Cardiac muscle cell (in vitro differentiated cells and primary cell): ENCODE data around the gene CHRNA3. TPM values are rescaled to one million over a fixed set of nuclear protein-coding genes. Genes with fewer than 3 reads are reported as not detected.

Experiments
- DNase-seq, 2 donors: peaks; one replicate each; pipeline versions ENCODE4 v3.0.0 to v3.0.0-alpha.2; 2010 to 2017; ENCODE audit warnings: low read depth in 1 of 2, low spot score in 1 of 2
- H3K27ac ChIP-seq: fragments of 200-600 bp; sonication (generic); 2 replicates; pipeline ENCODE4 v1.5.1; 2016
- H3K27me3 ChIP-seq: fragments of 200-600 bp; sonication (generic); 2 replicates; pipeline ENCODE4 v1.6.0; 2016; ENCODE audit warnings: control low read depth
- H3K36me3 ChIP-seq: fragments of 200-600 bp; sonication (generic); 2 replicates; pipeline ENCODE4 v1.5.1; 2016; ENCODE audit warnings: control low read depth
- H3K4me1 ChIP-seq: fragments of 200-600 bp; sonication (generic); 2 replicates; pipeline ENCODE4 v1.8.1; 2017; ENCODE audit warnings: low read depth, mild to moderate bottlenecking, mixed run types
- H3K4me3 ChIP-seq: fragments of 200-600 bp; sonication (generic); 2 replicates; pipeline ENCODE4 v1.5.1; 2016; ENCODE audit warnings: mild to moderate bottlenecking
- H3K9me3 ChIP-seq: fragments of 200-600 bp; sonication (generic); 2 replicates; pipeline ENCODE4 v1.5.1; 2017; ENCODE audit warnings: low read depth, mild to moderate bottlenecking, control low read depth
- CTCF ChIP-seq: IDR thresholded peaks from 2 replicates; pipeline ENCODE4 v1.5.1; 2012; ENCODE audit warnings: low read depth, mild to moderate bottlenecking, low read length
- polyA plus RNA-seq: library from polyadenylated mRNA; unstranded; fragments of >200 nt; fragmentation: Nextera tagmentation; extraction: Ambion mirVana; gene quantifications from 2 replicates; pipeline ENCODE4 v1.2.1, GENCODE V29; 2016
- total RNA-seq: library from RNA; depleted of rRNA; stranded (reverse); fragments of >200 nt; gene quantifications from 2 replicates; pipeline ENCODE4 v1.2.3, GENCODE V29; 2016

The CHRNA3 gene
- total RNA-seq, result 2.9 and 6.9 TPM in 2 replicates
- polyA plus RNA-seq, result 1.7 and 2.8 TPM in 2 replicates

DNA sequence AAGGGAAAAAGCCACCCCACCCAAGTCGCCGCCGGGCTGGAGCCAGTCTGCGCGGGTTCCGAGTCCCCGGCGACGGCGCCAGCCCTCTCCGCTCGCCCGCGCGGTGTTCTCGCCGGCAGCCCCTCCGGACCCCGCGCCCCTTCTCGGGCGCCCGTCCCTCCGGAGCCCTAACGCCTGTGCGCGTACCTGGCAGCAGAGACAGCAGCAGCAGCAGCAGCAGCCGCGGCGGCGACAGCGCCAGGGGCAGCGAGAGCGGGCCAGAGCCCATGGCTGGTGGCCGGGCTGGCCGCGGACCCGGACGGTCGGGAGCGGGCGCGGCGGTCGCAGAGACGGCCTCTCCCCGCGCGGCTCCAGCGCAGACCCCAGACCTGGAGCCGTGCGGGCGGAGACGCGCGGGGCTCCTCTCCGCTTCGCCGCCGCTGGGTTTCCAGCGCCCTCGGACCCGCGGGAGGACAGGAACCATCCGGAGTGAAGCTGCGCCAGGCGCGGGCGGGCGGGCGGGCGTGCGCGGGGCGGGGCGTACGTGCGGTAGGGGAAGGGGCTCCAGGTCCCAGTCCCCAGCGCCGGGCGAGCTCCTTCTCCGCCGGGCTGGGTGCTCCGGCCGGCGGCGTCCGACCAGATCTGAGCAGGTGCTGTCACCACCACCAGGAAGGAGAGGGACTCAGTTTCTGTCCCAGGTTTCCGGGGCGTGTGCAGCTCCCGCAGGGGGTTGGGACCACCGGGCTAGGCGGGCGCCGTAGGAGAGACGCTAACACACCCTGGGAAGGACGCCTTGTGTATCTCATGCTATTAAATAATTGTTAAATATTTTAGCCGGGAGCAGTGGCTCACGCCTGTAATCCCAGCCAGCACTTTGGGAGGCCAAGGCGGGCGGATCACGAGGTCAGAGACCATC is at the start of gene CHRNA3:
CHRNA3 (minus strand) TSS at position 470 of the 895 bp plus-strand sequence; CDS start at position 268, 202 bp downstream.
- no peaks in the 10 kb centered on the region for H3K36me3 ChIP-seq
- peak in 1 of 2 donors; percentile 56 for DNase-seq
- H3K4me3 ChIP-seq, result peak within 1 kb of the TSS; percentile 60
- TF ChIP-seq CTCF, result no peak
- H3K9me3 ChIP-seq, result no peaks in the 10 kb centered on the region
- H3K27me3 ChIP-seq, result peaks cover 33% of the 10 kb centered on the region
- no peak within 1 kb of the TSS for H3K27ac ChIP-seq
- no peaks in the 10 kb centered on the region for H3K4me1 ChIP-seq

DNA sequence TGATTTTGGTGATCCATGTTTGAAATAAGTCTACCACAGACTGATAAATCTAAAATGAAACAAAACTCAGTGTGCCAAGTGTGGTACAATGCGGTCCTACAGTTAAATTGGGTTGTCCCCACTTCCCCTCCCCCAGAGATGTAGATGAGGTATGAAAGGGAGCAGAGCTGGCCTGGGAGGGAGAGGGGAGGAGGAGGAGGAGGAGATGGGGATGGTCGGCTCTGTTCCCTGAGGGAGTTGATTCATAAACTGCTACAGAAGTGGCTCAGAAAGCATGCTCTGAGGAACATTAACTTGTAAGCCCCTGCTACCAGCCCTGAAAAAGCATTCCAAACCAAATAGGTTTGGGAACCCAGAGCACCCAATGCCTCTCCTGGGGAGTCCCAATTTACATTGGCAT is 48.2 kb upstream of the CHRNA3 start:
- DNase-seq, result no peak
- TF ChIP-seq CTCF, result no peak

DNA sequence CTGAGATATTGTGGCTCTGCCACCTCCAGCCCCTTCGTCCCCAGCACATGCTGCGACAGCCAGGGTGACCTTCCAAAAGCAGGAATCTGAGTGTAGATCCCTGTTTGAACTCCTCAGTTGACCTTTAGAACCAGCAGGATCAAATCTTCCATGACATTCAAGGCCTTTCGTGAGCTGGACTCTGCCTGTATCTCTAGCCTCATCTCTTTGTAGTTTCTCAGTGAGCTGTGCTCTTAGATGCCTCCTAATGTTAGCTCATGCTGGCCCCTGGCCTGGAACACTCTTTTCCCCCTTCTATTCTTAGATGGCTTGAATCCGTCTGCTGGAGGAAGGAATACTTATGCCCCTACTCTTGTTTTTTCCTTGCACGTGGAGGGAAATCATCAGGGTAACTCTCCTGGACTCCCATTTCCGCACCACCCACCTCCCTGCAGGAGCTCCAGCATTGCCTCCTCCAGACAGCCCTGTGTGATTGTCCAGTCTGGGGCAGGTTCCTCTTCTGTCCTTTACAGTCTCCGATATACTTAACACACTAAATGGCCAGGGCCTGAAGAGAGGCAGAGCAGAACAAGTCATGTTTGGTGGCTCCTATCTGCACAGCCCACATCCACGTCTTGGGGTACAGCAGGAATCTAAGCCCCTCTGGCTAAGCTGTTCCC is 46.9 kb upstream of the CHRNA3 start:
- Histone ChIP-seq H3K27me3 (no peaks in the 10 kb centered on the region), H3K9me3 (no peaks in the 10 kb centered on the region), H3K27ac (no peak overlapping the region), H3K4me3 (no peak overlapping the region), H3K36me3 (no peaks in the 10 kb centered on the region), H3K4me1 (peaks cover 8% of the 10 kb centered on the region)
- no peak for TF ChIP-seq CTCF
- DNase-seq, result no peak

More for the DNA sequence above, 48.2 kb upstream of the CHRNA3 start:
- H3K4me1 ChIP-seq, result peaks cover 14% of the 10 kb centered on the region
- no peaks in the 10 kb centered on the region for H3K27me3 ChIP-seq
- H3K27ac ChIP-seq, result no peak overlapping the region
- H3K9me3 ChIP-seq, result no peaks in the 10 kb centered on the region
- H3K4me3 ChIP-seq, result no peak overlapping the region
- no peaks in the 10 kb centered on the region for H3K36me3 ChIP-seq

DNA sequence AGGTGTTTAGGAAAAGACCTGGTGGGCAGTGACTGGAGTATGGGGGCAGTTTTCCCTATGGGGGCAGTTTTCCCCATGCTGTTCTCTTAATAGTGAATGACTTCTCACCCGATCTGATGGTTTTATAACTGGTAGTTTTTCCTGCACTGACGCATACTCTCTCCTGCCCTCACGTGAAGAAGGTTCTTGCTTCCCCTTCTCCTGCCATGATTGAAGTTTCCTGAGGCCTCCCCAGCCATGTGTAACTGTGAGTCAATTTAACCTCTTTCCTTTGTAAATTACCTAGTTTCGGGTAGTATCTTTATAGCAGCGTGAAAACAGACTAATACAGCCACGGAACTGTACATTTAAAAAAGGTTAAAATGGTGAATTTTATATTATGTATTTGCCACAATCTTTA is 45.2 kb upstream of the CHRNA3 start:
- Histone ChIP-seq H3K4me3 (no peak overlapping the region), H3K9me3 (no peaks in the 10 kb centered on the region), H3K4me1 (no peaks in the 10 kb centered on the region), H3K36me3 (no peaks in the 10 kb centered on the region), H3K27ac (no peak overlapping the region), H3K27me3 (no peaks in the 10 kb centered on the region)
- TF ChIP-seq CTCF, result no peak
- no peak for DNase-seq

DNA sequence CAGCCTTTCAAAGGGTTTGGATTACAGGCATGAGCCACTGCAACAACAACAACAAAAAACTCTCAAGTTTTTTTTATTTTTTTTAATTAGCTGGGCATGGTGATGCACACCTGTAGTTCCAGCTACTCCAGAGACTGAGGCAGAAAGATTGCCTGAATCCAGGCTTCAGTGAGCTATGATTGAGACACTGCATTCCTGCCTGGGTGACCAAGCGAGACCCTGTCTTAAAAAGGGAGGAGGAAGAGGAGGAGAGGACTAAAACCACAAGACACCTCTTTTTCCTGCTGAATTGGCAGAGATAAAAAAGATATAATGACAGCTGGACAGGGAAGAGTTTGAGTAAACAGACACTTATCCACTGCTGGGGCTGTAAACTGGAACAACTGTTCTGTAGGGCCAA is 42.9 kb upstream of the CHRNA3 start:
- H3K4me3 ChIP-seq, result no peak overlapping the region
- H3K4me1 ChIP-seq, result no peaks in the 10 kb centered on the region
- no peaks in the 10 kb centered on the region for H3K27me3 ChIP-seq
- no peak for DNase-seq
- TF ChIP-seq CTCF, result no peak
- H3K27ac ChIP-seq, result no peak overlapping the region
- no peaks in the 10 kb centered on the region for H3K9me3 ChIP-seq
- H3K36me3 ChIP-seq, result no peaks in the 10 kb centered on the region
